NCI-H345 treated with DMSO at 0.1 percent for 48 hours (cell line): Measurements from ENCODE around the gene CAMK2D.
"Not testable (repeated sequence)": the region's sequence is repeated elsewhere in the genome, so short reads cannot be mapped to it uniquely, and the experiment has no call there.

Source experiments
- DNase-seq: peaks from one replicate; lab custom pipeline; 2025; ENCODE audit not compliant: unreplicated experiment; lab: John Stamatoyannopoulos, UW

CAMK2D gene

GRCh38 chr4:113761620-113762185, at the start of gene CAMK2D:
CAMK2D (minus strand) TSS chr4:113761738; CDS start chr4:113761068, 670 bp downstream.
- peak; percentile 30 for DNase-seq

DNA sequence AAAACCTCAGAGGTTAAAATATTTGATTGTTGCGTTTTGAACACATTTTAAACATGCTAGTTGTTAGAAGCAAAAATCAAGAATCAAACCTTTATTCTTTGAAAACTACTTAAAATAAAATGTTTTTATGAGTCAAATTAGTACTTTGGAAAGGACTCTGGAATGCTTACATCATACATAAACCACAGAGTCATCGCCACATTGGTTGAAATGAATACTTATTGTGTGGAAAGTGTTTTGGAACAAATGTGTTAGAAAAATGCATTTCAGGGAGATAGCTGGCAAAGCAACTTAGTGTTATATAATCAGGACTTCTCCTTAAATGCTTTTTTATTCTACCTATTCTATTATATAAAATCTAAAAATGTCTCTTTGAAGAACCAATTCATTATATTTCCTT, 49.4 kb upstream of the CAMK2D start:
- DNase-seq: no peak

DNA sequence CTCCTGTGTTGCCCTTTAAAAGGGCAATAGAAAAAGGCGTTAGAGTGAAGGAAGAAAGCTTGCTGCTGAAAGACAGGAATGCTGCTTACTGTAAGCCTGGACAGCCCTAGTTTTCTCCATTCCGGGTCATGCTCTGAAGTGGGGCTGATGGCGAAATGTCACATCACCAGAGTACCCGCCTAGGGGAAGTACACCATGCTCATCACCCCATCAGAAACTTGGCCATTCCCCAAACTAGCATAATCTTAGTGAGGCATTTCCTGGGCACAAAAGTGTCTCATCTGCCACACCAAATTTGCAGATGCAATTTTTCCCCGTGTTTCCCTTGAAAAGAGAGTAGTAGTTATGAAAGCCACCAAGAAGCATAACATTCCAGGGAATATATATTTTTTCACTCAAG, 47.8 kb upstream of the CAMK2D start:
- DNase-seq: no peak

- no peak for DNase-seq
These were observed 45.3 kb upstream of the CAMK2D start for GRCh38 chr4:113806850-113807249.

- DNase-seq: no peak
These were observed 40.3 kb upstream of the CAMK2D start for GRCh38 chr4:113801882-113802281.

DNA sequence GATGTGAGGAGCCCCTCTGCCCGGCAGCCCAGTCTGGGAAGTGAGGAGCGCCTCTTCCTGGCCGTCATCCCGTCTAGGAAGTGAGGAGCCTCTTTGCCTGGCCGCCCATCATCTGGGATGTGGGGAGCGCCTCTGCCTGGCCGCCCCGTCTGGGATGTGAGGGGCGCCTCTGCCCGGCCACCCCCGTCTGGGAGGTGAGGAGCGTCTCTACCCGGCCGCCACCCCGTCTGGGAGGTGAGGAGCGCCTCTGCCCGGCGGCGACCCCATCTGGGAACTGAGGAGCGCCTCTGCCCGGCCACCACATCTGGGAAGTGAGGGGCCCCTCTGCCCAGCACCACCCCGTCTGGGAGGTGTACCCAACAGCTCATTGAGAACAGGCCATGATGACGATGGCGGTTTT, 34.8 kb upstream of the CAMK2D start:
- not testable (repeated sequence) for DNase-seq

- no peak for DNase-seq
These were observed 28.9 kb upstream of the CAMK2D start for GRCh38 chr4:113790478-113790877.

- no peak for DNase-seq
These were observed 27.4 kb upstream of the CAMK2D start for GRCh38 chr4:113788888-113789287.

DNA sequence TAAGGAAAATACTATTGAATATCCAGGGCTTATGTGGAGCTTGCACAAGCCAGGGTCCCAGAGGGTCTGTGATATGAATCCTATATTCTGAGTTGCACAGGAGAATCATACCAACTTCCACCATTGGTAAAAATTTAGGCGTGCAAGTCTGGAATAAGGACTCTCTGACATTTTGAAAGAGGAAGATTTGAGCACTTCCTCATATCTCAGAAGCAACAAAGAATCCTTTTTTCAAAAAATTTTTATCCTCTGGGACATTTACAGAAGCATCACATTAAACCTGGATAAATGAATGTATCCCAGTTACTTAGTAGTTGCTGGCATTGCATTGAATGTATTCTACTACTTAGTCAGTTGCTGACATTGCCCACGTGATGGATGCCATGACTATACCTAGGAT, 24.2 kb upstream of the CAMK2D start:
- DNase-seq: no peak

DNA sequence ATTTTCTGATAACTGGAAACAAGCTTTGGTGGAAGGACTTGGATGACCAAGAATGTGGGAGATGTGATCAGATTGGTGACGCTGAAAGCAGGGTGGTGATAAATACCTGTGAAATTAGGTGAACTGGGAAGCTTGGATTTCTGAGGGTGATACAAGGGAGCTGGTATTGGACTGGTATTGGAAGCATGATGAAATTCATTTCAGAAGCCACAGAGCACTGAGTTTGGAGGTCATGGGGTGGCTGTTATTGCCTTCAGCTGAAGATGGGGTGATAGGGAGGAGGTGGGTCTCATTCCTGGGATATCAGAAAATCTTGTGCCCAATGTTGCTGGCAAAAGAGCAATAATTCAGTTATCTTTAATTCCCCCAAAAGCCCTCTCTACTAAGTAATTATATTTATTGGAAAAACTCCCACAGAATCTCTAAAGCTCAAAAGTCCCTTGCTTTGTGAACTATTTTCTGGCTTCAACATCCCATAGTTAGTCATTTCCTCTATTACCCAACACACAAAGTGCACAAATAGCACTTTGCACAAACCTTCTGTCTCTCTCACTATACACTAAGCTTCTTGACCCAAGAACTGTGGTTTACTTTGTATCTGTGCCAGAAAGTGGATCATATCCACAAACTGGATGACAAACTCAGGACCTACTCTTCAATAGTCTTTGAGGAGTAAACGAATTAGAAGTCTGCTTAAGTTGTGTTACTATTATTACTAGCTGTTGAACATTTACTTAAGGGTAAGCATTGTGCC, 23.1 kb upstream of the CAMK2D start:
- DNase-seq: no peak

DNA sequence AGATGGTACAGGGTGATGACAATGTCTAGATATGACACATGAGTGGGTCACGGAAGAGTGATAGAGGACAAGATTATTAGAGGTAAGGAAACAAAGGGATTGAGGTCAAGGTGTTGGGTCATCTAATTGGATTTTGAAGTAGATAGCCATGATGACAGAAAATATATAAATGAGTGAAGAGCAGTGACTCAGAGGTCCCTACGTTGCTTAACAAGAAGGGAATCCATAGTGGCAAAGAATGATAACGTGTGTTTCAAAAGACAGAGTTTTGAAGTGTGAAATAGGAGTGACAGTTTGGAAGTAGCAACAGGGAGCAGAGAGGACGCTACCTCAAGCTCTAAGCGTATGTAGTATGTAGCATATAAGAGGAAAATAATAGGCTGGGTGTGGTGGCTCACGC, 22.2 kb upstream of the CAMK2D start:
- no peak for DNase-seq

- no peak for DNase-seq
These were observed 21.8 kb upstream of the CAMK2D start for GRCh38 chr4:113783289-113783688.

DNA sequence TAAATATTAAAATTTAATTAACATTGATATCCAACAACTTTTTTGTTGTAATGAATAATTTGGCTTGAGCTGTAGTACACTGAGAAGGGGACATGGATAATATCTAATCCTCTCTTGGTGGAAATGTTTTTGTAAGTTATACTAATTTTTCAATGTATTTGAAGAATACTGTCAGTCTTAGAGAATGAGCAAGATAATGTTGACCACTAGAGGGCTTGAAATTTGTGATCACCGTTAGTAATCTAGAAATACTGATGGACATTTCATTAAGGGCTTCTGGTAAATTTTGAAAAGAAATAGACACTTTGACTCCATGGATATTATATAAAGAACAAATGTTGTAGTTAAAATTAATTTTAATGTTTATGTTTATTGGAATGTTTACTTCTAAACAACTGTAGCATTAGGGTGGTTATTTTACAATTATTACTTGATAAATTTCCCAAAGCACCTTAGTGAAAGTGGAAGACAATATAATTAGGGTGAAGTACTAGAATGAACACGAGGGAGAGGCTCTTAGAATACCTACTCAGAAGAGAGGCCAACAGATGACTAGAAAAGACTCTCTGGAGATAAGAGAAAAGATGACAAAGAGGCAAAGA, 20.0 kb upstream of the CAMK2D start:
- DNase-seq: peak; percentile 2

- DNase-seq: no peak
These were observed 15.1 kb upstream of the CAMK2D start for GRCh38 chr4:113776679-113777078.

DNA sequence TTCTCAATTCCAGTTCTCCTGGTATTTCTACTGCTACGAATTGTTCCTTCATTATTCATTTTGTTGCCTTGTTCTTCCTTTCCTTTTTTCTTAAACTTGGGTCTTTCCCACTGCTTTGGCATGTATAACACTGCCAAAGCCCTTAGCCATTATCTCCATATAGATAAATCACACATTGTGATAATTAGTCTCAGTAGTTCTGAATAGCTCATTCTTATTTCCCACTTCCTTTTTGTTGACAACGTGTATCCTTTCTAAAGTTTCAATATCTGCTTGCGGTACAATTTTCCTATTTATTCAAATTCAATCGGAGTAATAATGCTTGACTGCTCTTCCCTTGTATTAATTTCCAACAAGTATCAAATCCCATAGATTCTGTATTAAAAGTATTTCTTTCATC, 14.5 kb upstream of the CAMK2D start:
- no peak for DNase-seq

DNA sequence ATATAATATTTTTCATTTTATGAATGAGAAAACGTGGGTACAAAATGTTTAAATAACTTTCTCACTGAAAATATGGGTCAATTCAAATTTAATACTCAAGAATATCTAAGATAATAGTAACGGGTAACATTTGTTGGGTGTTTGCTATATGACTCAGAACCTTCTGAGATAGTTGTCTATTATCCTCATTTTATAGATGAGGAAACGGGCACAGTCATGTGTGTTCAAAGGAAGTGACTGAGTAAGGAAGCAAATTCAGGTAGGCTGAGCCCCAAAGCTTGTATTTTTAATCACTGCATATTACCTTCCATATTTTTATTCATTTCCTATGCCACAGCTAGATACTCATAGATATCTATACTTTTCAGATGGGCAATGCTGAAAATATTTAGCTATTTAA, 12.2 kb upstream of the CAMK2D start:
- DNase-seq: no peak

DNA sequence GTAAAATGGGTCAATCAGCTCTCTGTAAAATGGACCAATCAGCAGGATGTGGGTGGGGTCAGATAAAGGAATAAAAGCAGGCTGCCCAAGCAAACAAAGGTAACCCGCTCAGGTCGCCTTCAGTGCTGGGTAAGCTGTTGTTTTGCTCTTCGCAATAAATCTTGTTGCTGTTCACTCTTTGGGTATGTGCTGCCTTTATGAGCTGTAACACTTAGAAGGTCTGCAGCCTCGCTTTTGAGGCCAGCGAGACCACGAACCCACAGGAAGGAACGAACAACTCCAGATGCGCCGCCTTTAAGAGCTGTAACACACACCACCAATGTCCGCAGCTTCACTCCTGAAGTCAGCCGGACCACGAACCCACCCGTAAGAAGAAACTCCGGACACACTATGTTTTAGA, 11.5 kb upstream of the CAMK2D start:
- no peak for DNase-seq

DNA sequence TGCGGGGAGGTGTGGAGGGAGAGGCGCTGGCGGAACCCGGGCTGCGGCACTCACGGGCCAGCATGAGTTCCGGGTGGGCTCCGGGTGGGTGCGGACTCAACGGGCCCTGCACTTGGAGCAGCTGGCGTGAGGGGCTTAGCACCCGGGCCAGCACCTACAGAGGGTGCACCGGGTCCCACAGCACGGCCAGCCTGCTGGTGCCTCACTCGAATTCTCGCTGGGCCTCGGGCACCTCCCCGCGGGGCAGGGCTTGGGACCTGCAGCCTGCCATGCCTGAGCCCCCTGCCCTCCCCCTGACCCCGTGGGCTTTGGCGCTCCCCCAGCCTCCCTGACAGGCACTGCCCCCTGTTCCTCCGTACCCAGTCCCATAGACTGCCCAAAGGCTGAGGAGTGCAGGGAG, 10.8 kb upstream of the CAMK2D start:
- no peak for DNase-seq

DNA sequence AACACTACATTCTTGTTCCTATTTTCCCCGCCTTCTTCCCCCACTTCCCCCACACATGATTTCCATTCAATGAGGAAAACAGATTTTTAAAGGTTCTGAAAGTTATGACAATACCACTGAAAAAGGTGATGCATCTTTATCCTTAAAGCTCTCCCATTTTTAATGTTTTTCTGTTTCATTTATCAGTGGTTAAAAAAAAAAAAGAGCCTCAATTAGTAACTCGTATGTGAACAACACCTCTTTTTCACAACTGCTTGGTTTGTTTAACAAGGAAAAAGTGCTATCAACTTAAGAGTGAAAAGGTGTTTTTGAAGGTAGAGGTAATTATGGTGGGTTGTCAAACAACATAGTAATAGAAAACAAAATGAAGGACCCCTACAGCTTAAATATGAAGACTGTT, 8.2 kb upstream of the CAMK2D start:
- no peak for DNase-seq

GRCh38 chr4:113768952-113769351, 7.4 kb upstream of the CAMK2D start:
- no peak for DNase-seq

DNA sequence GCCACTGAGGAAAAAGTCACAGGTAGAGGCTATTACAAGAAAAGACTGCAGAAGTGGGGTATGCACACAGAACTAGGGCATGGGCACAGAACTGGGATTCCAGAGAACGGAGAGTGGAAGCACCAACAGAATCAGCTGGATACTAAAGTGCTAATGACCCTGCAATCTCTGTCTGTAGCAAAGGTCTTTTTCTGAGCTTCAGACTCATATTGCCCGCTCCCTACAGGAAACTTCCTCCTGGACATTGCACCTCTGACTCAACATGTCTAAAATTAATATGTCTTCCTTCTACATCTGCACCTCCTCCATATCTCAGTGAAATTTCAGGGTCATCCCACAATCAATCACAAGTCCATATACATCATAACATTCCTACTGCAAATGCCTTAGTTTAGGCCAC, 5.3 kb upstream of the CAMK2D start:
- no peak for DNase-seq

GRCh38 chr4:113764720-113765264, 3.3 kb upstream of the CAMK2D start:
- DNase-seq: no peak
